Measurements from ENCODE around the gene GINS2.

GINS2 gene

DNA sequence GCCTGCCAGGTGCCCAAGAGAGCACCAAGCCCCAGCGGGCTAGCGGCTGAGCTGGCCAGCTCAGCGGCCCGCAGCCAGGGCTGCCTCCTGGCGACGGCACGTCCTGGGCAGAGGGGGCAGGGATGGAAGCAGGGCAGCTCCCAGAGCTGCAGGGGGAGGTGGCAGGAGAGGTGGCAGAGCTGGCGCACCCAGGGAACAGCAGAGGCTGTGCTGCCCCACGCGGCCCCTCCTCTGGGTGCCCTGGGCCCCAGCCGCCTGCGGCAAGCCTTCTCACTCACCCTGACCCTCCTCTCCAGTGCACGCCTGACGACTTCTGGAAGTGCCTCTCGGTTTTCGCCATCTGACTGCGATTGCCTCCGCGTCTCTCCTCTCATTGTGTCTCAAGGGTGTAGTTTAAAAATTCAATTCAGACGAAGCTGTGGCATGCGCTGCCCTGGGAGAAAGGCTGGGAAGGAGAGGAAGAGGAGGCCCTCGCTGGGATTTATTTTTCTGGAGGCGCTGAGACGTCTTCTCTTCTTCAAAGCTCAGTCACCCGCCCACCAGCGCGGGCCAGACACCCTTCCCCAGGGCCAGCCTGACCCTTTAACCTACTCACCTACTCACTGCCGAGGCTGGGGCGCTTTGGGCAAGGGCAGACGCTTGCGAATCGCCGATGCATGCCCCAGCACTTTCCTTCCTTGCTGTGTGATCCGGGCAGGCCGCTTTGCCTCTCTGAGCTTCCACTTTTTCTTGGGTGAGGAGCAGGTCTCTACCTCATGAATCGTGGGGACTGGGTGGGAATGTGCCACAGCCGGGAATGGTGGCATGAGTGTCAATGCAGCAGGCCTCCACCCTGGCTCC is 50.7 kb downstream of the GINS2 start:
- DNase-seq = no peak

- DNase-seq = no peak
Measured at GRCh38 chr16:85637061-85637807, 51.5 kb downstream of the GINS2 start.

GRCh38 chr16:85636234-85636812 is 52.4 kb downstream of the GINS2 start:
- no peak for DNase-seq

GRCh38 chr16:85635545-85636140 is 53.1 kb downstream of the GINS2 start:
- DNase-seq = no peak

DNA sequence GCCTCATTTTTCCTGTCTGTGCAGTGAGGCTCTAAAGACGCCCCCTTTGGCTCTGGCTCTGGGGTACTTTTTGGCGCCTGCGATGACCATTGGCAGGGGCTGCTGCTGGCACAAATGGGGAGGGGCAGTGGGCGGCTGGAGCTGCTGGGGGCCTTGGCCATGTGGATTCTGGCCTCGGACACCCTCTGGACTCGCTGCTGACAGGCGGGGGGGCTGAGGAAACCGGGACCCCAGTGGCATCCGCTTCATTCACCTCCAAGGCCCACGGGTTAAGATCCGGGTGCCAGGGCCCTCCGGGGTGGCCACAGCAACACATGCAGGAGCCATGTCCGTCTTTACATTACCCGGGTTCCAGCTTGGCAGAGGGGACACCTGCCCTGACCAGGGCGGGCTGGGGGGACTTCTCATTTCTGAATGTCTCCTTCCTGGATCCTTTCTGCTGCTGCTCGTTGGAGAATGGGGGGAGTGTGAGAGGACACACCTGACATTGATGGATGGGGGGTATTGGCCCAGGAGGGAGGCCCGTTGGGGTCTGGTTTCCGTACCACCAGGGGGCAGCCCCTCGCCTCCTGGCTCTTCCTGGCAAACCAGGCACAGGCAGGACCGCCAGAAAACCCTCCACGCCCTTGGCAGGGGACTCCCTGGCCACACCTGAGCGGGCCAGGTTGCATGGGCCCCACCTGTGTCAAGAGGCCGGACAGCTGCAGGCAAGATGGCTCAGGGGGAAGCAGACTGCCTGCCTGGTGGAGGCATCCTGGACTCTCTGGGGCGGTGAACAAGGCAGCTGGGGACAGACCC is 53.8 kb downstream of the GINS2 start:
- no peak for DNase-seq

GRCh38 chr16:85633888-85634287 is 54.9 kb downstream of the GINS2 start:
- no peak for DNase-seq

- no peak for DNase-seq
Measured at GRCh38 chr16:85633438-85633743, 55.4 kb downstream of the GINS2 start.

DNA sequence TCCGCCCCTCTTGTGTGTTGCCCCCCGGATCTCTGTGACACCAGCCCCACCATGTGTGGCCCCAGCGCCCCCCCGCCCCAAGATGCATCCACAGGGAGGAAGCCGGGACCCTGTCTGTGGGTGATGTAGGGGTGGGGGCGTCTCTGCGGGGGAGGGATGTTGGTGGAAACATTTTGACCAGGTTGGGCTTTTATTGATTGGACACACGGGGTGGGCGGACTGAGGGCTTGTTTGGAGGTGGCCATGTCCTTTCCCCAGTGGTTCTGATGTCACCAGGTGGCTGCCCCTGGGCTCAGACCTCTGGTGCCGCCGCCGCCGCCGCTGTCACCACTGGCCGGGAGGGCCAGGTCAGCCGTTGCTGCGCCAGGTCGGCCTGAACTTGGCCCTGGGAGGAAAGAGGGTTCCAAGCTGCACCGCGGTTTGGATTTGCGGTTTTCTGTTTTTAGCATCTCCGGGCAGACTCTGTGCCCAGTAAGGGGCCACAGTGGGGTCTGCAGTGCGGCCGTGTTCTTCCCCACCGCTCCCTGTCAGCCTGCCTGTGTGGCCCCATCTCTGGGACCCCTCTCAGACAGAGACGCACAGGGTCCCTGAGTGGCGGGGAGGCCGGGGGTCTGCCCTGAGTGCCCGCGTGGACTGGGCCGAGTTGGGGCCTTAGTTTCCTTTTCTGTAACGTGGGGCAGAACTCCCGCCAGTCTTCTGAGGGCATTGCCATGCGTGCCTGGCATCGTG is 55.9 kb downstream of the GINS2 start:
- no peak for DNase-seq

DNA sequence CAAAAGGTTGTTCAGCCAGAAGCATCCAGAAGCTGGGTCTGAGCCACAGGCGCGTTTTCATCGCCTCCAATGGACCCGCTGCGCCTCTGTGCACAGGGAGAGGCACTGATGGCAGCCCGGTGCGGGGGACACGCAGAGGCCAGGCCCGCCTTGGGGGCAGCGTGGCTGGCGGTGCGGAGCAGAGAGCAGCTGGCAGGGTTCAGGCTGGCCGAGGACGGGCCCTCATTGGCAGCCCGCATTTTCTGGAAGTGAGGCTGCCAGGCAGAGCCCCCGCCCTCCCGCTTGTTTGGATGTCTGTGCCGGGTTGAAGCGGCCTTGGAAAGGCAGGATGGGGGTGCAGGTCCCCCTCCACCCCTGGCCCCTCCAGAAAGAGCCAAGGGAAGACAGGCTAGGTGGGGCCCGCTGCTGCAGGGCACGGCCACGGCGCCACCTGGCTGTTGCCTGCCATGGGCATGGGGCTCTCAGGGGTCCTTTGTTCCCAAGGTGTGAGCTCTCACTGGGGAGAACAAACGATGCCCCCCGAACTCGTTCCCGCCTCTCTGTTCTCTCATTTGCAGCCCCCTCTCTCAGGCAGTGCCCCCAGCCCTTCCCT is 56.9 kb downstream of the GINS2 start:
- DNase-seq = no peak

- no peak for DNase-seq
Measured at GRCh38 chr16:85631230-85631629, 57.5 kb downstream of the GINS2 start.

DNA sequence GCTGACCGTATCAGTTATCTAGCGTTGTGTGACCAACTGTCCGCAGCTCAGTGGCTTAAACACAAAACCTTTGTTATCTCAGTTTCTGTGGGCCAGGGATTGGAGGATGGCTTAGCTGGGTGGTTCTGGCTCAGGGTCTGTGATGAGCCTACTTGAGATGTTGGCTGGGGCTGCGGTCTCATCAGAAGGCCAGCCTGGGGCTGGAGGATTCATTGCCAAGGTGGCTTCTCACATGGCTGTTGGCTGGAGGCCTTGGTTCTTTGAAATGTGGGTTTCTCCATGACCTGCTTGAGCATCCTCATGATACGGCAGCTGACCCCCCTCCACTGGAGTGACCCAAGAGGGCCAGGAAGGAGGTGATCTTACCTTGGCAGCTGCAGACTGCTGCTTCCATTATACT is 58.9 kb downstream of the GINS2 start:
- DNase-seq = no peak

DNA sequence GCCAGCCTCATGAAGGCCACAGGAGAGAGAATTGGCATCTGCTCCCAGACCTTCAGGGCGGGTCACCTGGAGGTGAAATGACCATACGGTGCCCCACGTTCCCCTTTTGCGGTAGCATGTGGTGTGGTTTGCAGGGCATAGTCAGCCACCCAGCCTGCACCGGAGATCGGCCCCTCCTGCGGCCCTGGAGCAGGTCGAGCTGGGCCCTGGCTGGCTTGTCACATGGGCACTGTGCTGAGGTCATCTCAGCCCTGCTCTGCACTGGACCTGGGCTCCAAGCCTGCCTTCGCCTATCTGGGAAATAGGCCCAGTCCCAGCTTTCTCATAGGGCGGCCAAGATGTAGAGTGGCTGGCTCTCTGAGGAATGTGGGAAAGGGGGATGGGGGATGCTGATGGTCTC is 59.4 kb downstream of the GINS2 start:
- no peak for DNase-seq

DNA sequence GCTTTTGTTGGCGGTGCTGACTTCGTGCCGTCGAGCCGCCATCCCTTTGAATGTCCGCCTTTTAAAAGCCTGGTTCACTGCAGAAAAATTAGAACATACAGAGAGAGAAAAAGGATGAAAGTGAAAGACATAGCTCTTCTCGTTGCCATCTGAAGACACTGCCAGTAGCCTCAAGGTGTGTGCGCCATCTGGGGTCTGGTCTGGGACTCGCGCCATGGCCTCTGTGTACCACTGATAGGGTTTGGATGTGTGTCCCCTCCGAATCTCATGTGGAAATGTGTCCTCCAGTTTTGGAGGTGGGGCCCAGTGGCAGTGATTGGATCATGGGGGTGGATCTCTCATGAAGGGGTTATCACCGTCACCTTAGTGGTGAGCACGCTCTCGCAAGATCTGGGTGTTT is 60.1 kb downstream of the GINS2 start:
- DNase-seq = no peak

GRCh38 chr16:85628265-85628556 is 60.5 kb downstream of the GINS2 start:
- no peak for DNase-seq

DNA sequence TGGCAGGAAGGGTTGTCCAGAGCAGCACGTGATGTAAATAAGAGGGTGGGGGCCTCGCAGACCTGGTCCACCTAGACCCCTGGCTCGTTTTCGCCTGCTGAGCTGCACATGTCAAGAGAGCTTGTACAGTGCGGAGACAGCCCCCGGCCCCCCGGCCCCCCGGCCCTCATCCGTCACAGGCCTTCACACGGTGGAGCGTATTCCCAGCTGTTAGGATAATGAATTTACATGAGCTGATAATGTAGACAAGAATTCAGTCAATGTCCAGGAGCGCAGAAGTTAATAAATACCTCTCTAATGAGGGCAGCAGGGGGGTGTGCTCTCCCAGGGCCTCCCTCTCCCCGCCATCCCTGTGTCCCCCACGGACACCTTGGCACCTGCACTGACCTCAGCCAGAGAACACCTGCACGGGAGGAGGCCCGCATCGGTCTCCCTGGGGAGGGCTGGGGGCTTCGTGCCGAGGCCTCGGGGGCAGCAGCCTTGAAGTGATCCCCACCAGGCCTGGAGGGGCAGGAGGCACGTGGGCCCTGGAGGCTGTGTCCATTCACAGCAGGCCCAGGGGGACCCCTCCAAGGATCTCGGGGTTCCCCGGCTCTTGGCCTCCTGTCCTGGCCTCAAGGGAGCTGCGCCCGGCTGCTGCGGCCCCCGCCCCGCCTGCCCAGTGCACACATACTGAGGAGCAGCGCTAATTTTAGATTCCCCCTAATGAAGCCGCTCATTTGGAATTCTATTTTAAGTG is 61.1 kb downstream of the GINS2 start:
- no peak for DNase-seq

DNA sequence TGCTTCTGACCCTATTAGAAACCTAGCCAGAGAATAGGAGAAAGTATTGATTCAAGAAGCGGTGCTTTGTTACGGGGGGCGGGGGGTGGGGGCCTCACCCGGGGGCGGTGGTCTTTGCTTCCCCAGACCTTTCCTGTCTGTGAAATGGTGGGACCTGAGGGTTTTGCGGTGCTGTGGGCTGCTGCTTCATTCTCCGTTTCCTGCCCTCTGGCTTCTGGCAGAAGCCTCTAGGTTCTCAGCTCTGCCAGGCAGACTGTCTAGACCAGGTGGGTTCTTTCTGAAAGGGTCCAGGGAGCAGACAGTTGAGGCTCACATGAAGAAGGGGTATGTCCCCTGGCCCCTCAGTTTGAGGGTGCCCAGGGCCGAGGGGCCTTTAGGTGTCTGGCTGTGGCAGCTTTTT is 61.7 kb downstream of the GINS2 start:
- no peak for DNase-seq

Data from activated CD4-positive, CD25-positive, alpha-beta regulatory T cell (primary cell).